GM10248 (cell line): ENCODE results near the gene CDKAL1.
A peak's percentile ranks its signal among the peaks of the same experiment; 100 is the strongest.

Experiments
- CTCF ChIA-PET: fragments of 300-600 bp; sonication (Branson Sonifier 250); formaldehyde crosslinking; extraction: SDS; loops from one replicate; lab custom pipeline; 2021; ENCODE audit warnings: antibody characterized with exemption; lab: Yijun Ruan, JAX
- POLR2A ChIA-PET: fragments of 350-650 bp; sonication (Branson Sonifier 250); formaldehyde crosslinking; extraction: SDS; loops from one replicate; lab custom pipeline; 2020; ENCODE audit warnings: antibody characterized with exemption; lab: Yijun Ruan, JAX
- DNase-seq: peaks from one replicate; pipeline ENCODE4 v3.0.0; 2012; ENCODE audit errors: extremely low spot score
- CTCF ChIP-seq: IDR thresholded peaks from 2 replicates; pipeline ENCODE4 v1.5.1; 2012; ENCODE audit warnings: mild to moderate bottlenecking, low read depth; ENCODE audit errors: extremely low read depth, missing control alignments, control extremely low read depth

CDKAL1 gene

GRCh38 chr6:21147995-21148394 lies 613.7 kb downstream of the CDKAL1 start:
- TF ChIP-seq CTCF, result no peak
- DNase-seq, result no peak
- POLR2A ChIA-PET, result no interaction called here
- CTCF ChIA-PET, result interaction anchor here (0.9 to 1.0 kb wide), 2 partner anchors 17 to 467 kb away, joined by 3 read pairs; no protein-coding TSS in a partner anchor

GRCh38 chr6:21149470-21149869 lies 615.2 kb downstream of the CDKAL1 start:
- CTCF ChIA-PET, result interaction anchor here (1.1 kb wide), 1 partner anchor 15 kb away, joined by 4 read pairs; no protein-coding TSS in a partner anchor
- no peak for TF ChIP-seq CTCF
- no peak for DNase-seq
- POLR2A ChIA-PET, result no interaction called here

GRCh38 chr6:21150667-21151066 lies 616.4 kb downstream of the CDKAL1 start:
- DNase-seq, result no peak
- CTCF ChIA-PET, result no interaction called here

GRCh38 chr6:21151119-21151518 lies 616.9 kb downstream of the CDKAL1 start:
- DNase-seq, result no peak
- no peak for TF ChIP-seq CTCF
- ChIA-PET CTCF (no interaction called here), POLR2A (no interaction called here)

More at GRCh38 chr6:21150667-21151066, 616.4 kb downstream of the CDKAL1 start:
- no peak for TF ChIP-seq CTCF
- POLR2A ChIA-PET, result no interaction called here

GRCh38 chr6:21151530-21151929 lies 617.3 kb downstream of the CDKAL1 start:
- CTCF ChIA-PET, result no interaction called here

GRCh38 chr6:21157186-21157929 lies 623.1 kb downstream of the CDKAL1 start:
- ChIA-PET CTCF (interaction anchor here (0.8 to 0.9 kb wide), 2 partner anchors 12 to 25 kb away, joined by 3 read pairs; no protein-coding TSS in a partner anchor), POLR2A (no interaction called here)
- no peak for TF ChIP-seq CTCF
- peak; percentile 31 for DNase-seq

More at GRCh38 chr6:21151530-21151929, 617.3 kb downstream of the CDKAL1 start:
- POLR2A ChIA-PET, result no interaction called here
- DNase-seq, result no peak
- no peak for TF ChIP-seq CTCF
